Measurements from ENCODE around the gene CACNA1C. TPM values are rescaled to one million over a fixed set of nuclear protein-coding genes. Genes with fewer than 3 reads are reported as not detected.

The CACNA1C gene
- total RNA-seq, 2 donors from 2014 or later = 0.86 to 6.3 TPM

DNA sequence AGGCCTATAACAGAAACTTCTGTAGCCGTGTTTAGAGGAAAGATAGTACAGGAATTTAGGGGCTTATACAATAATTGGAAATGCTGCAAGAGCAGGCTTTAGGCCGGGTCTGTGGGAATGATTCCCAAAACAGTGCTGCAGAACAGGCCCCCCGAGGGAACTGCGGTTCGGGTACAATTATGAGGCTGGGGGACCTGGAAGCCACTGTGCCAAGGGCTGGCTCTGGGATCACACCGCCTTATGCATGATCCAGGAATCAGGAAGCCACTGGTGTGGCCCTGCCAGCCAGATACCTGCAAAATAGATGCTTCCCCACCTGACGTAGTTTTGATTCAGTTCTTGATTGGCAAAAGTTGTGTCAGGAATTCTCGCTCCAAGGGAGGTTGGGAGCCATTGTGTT, 55.4 kb downstream of the CACNA1C start:
- no peak overlapping the region for H3K4me3 ChIP-seq (ENCODE audit: low read length)
- H3K9ac ChIP-seq (ENCODE audit: extremely low read depth, low read length, poor library complexity, severe bottlenecking) = no peak overlapping the region
- no peaks in the 10 kb centered on the region for H3K27me3 ChIP-seq (ENCODE audit: control insufficient read depth, insufficient read depth, low read length, poor library complexity, severe bottlenecking)
- no peaks in the 10 kb centered on the region for H3K9me3 Mint-ChIP-seq
- DNase-seq = no peak
- TF ChIP-seq, protein P1, sequence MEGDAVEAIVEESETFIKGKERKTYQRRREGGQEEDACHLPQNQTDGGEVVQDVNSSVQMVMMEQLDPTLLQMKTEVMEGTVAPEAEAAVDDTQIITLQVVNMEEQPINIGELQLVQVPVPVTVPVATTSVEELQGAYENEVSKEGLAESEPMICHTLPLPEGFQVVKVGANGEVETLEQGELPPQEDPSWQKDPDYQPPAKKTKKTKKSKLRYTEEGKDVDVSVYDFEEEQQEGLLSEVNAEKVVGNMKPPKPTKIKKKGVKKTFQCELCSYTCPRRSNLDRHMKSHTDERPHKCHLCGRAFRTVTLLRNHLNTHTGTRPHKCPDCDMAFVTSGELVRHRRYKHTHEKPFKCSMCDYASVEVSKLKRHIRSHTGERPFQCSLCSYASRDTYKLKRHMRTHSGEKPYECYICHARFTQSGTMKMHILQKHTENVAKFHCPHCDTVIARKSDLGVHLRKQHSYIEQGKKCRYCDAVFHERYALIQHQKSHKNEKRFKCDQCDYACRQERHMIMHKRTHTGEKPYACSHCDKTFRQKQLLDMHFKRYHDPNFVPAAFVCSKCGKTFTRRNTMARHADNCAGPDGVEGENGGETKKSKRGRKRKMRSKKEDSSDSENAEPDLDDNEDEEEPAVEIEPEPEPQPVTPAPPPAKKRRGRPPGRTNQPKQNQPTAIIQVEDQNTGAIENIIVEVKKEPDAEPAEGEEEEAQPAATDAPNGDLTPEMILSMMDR (conservative IDR thresholded peaks at IDR 0.05) = no peak
- H3K9me3 ChIP-seq (ENCODE audit: control insufficient read depth, low read length) = no peaks in the 10 kb centered on the region
- H3K4me1 ChIP-seq (ENCODE audit: control insufficient read depth, insufficient read depth, low read length) = no peaks in the 10 kb centered on the region
- peaks cover 2% of the 10 kb centered on the region for H3K27me3 Mint-ChIP-seq (ENCODE audit: insufficient read depth)
- no peak overlapping the region for H3K27ac ChIP-seq (ENCODE audit: low read depth, low read length)
- no peak overlapping the region for H3K4me3 Mint-ChIP-seq
- WGBS, 2 experiments (ENCODE audit: insufficient coverage in 1 of 2, insufficient read length in 1 of 2) = 92 to 98% methylated on average over 5 to 8 of the region's 8 CpGs
- no peaks in the 10 kb centered on the region for H3K36me3 Mint-ChIP-seq (ENCODE audit: low read depth)
- H3K27ac Mint-ChIP-seq = no peak overlapping the region
- H3K4me1 Mint-ChIP-seq = peaks cover 5% of the 10 kb centered on the region
- H3K36me3 ChIP-seq (ENCODE audit: control insufficient read depth, insufficient read depth, low read length) = no peaks in the 10 kb centered on the region

DNA sequence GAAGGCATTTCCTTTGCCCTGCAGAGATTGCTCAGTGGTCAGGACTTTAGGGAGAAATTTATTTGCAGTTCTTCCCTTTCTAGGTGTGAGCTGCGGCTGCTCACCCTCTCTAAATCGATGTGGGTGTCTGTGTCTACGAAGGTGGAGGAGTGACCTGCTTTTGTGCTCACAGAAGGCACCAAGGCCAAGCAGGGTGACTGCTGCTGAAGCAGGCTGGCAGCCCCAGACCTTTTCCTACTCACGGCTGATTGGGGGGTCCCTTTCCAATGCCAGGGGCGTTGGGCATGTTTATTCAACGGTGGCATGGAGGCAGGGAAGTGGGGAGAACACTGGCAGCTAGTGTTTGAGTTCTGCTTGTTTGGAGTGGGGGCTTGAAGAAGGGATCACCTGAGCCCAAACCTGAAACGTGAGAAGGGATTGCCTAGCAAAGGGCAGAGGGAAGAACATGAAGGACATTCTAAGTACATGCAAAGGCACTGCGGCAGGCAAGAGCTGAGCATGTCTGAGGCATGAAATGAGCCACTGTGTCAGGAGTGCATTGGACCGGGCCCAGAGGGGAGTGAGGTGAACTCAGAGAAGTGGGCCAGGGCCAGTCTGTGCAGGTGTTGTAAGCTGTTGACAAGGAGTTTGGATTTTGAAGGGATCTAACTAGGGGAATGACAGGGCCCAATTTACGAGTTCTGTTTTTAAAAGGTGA, 56.3 kb downstream of the CACNA1C start:
- TF ChIP-seq, protein P1 (conservative IDR thresholded peaks at IDR 0.05) = no peak
- no peaks in the 10 kb centered on the region for H3K9me3 ChIP-seq (ENCODE audit: control insufficient read depth, low read length)
- H3K4me3 ChIP-seq (ENCODE audit: low read length) = no peak overlapping the region
- H3K9ac ChIP-seq (ENCODE audit: extremely low read depth, low read length, poor library complexity, severe bottlenecking) = no peak overlapping the region
- no peaks in the 10 kb centered on the region for H3K27me3 ChIP-seq (ENCODE audit: control insufficient read depth, insufficient read depth, low read length, poor library complexity, severe bottlenecking)
- H3K4me1 ChIP-seq (ENCODE audit: control insufficient read depth, insufficient read depth, low read length) = no peaks in the 10 kb centered on the region
- Mint-ChIP-seq H3K4me1 (peaks cover 13% of the 10 kb centered on the region), H3K27me3 (ENCODE audit: insufficient read depth) (peaks cover 2% of the 10 kb centered on the region), H3K27ac (no peak overlapping the region), H3K36me3 (ENCODE audit: low read depth) (no peaks in the 10 kb centered on the region), H3K4me3 (no peak overlapping the region), H3K9me3 (no peaks in the 10 kb centered on the region)
- DNase-seq = no peak
- no peak overlapping the region for H3K27ac ChIP-seq (ENCODE audit: low read depth, low read length)
- no peaks in the 10 kb centered on the region for H3K36me3 ChIP-seq (ENCODE audit: control insufficient read depth, insufficient read depth, low read length)
- 91 to 93% methylated on average over 6 to 10 of the region's 10 CpGs for WGBS, 2 experiments (ENCODE audit: insufficient coverage in 1 of 2, insufficient read length in 1 of 2)

DNA sequence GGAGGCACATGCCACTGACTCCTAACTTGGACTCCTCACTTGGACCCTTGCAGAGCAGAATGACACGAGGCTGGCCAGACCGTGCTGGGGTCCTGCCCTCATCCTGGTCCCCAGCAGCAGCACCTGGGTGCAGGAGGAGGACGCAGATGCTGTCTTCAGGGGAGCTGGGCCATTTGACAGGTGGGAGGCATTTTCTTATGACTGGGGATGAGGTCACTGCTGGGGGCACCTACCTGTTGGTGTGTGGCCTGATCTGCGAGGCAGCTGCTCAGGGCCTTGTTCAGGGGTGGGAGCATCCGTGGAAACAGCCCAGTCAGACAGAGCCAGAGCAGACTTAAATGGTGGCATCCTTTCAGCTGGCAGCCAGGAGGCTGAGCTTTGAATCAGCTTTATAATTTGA, 57.3 kb downstream of the CACNA1C start:
- no peak overlapping the region for H3K4me3 ChIP-seq (ENCODE audit: low read length)
- no peak overlapping the region for H3K27ac Mint-ChIP-seq
- H3K36me3 Mint-ChIP-seq (ENCODE audit: low read depth) = no peaks in the 10 kb centered on the region
- no peak overlapping the region for H3K9ac ChIP-seq (ENCODE audit: extremely low read depth, low read length, poor library complexity, severe bottlenecking)
- WGBS, 2 experiments (ENCODE audit: insufficient coverage in 1 of 2, insufficient read length in 1 of 2) = 93% methylated on average over 2 to 5 of the region's 5 CpGs
- H3K27me3 ChIP-seq (ENCODE audit: control insufficient read depth, insufficient read depth, low read length, poor library complexity, severe bottlenecking) = no peaks in the 10 kb centered on the region
- no peaks in the 10 kb centered on the region for H3K36me3 ChIP-seq (ENCODE audit: control insufficient read depth, insufficient read depth, low read length)
- no peak overlapping the region for H3K27ac ChIP-seq (ENCODE audit: low read depth, low read length)
- DNase-seq = no peak
- peaks cover 2% of the 10 kb centered on the region for H3K27me3 Mint-ChIP-seq (ENCODE audit: insufficient read depth)
- H3K4me1 Mint-ChIP-seq = peaks cover 13% of the 10 kb centered on the region
- no peaks in the 10 kb centered on the region for H3K4me1 ChIP-seq (ENCODE audit: control insufficient read depth, insufficient read depth, low read length)
- TF ChIP-seq, protein P1 (conservative IDR thresholded peaks at IDR 0.05) = no peak
- no peaks in the 10 kb centered on the region for H3K9me3 Mint-ChIP-seq
- H3K9me3 ChIP-seq (ENCODE audit: control insufficient read depth, low read length) = no peaks in the 10 kb centered on the region
- no peak overlapping the region for H3K4me3 Mint-ChIP-seq

All from endodermal cell (in vitro differentiated cells).